ENCODE results near the gene MGAT4A.
"Not testable (repeated sequence)": the region's sequence is repeated elsewhere in the genome, so short reads cannot be mapped to it uniquely, and the experiment has no call there.

Gene MGAT4A

DNA sequence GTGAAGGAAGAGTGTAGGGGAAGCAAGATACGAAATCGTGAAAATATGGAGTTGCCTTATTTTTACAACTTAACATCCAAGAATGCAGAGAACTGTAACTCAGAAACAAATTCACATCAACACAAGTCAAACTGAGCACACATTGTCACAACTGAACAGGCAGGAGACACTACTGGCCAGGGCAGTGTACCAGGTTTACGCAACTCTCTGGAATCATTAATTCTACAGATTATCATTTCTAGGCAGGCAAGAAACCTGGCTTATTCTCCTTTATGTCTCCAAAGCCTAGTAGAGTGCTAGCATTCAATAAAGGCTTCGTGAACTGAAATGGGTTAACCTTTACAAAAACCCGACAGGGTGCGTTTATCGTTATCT is 123.2 kb downstream of the MGAT4A start:
- peak; percentile 4 for DNase-seq (ENCODE audit: low spot score)

- no peak for DNase-seq (ENCODE audit: low spot score)
Measured at GRCh38 chr2:98607104-98607503, 123.8 kb downstream of the MGAT4A start.

- DNase-seq (ENCODE audit: low spot score), result no peak
Measured at GRCh38 chr2:98606431-98606830, 124.5 kb downstream of the MGAT4A start.

DNA sequence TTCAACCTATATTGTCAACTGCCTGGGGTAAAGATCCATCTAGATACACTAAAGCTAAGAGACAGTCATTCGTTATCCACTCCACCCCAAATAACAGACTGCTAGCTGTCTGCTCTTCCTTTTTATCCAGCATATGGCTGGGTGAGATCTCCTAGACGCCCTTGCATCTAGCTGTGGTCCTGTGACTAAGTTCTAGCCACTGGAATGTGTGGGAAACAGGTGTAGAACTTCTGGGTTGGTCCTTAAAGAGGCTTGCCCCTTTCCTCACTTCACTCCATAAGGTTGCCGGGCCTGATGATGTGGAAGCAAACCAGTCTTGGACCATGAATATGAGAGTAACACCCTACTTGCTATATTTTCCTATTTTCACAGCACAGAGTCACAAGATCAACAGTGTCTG is 125.9 kb downstream of the MGAT4A start:
- DNase-seq (ENCODE audit: low spot score), result no peak

- no peak for DNase-seq (ENCODE audit: low spot score)
Measured at GRCh38 chr2:98604547-98604946, 126.4 kb downstream of the MGAT4A start.

- peak; percentile 37 for DNase-seq (ENCODE audit: low spot score)
Measured at GRCh38 chr2:98601532-98602132, 129.3 kb downstream of the MGAT4A start.

GRCh38 chr2:98598781-98599428 is 132.0 kb downstream of the MGAT4A start:
- DNase-seq (ENCODE audit: low spot score), result no peak

DNA sequence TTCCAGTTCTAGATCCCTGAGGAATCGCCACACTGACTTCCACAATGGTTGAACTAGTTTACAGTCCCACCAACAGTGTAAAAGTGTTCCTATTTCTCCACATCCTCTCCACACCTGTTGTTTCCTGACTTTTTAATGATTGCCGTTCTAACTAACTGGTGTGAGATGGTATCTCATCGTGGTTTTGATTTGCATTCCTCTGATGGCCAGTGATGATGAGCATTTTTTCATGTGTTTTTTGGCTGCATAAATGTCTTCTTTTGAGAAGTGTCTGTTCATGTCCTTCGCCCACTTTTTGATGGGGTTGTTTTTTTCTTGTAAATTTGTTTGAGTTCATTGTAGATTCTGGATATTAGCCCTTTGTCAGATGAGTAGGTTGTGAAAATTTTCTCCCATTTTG is 136.3 kb downstream of the MGAT4A start:
- DNase-seq (ENCODE audit: low spot score), result not testable (repeated sequence)

GRCh38 chr2:98592565-98592964 is 138.4 kb downstream of the MGAT4A start:
- no peak for DNase-seq (ENCODE audit: low spot score)

- DNase-seq (ENCODE audit: low spot score), result no peak
Measured at GRCh38 chr2:98589489-98589888, 141.4 kb downstream of the MGAT4A start.

DNA sequence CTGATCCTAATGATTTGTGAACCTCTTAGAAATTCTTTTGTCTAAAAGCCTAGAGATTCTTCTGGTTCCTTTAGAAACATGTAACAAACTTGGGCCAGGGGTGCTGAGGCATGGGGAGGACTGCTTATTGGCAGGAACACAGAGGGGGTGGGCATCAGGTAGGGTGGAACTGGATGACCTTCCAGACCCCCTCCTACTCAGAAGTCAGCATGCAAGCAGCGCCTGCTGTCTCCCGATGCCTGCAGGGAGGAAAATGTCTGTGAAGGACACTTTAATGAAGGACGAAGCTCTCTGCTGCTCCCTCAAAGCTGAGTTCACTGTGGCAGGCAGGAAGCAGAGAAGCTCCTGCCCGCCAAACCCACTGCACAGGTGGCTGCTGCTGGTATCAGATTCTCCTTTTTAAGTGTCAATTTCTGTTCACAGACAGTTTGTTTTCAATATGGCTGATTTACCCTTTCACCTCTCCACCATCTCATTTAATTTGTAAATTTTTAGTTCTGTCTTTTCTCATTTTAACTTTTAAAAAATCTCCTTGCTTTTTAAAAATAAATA is 142.0 kb downstream of the MGAT4A start:
- no peak for DNase-seq (ENCODE audit: low spot score)

DNA sequence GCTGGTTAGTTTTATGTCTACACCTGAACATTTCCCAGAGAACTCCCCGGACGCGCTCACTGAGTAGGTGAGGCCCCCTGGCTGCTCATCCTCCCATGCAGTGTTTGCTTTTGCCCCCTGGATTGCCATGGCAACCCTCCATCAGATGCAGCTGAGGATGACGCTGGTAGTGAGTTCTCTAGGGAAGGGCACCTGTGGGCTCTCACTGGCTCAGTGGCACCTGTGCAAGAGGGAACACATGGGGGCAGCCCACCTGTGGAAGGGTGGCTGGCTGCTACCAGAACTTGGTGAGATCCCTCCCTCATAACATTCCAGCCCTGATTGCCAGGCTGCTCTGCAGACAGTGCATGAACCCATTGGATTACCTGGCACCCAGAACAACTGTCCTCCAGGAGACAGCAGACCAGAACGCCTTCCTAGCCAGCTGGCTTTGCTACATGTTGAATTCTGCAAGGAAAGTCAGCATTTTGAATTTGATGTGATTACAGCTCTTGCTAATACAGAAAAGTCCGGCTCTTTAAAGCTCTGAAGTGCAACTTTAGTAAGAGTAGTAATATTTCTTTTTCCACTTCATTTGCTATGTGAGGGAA is 144.3 kb downstream of the MGAT4A start:
- no peak for DNase-seq (ENCODE audit: low spot score)

DNA sequence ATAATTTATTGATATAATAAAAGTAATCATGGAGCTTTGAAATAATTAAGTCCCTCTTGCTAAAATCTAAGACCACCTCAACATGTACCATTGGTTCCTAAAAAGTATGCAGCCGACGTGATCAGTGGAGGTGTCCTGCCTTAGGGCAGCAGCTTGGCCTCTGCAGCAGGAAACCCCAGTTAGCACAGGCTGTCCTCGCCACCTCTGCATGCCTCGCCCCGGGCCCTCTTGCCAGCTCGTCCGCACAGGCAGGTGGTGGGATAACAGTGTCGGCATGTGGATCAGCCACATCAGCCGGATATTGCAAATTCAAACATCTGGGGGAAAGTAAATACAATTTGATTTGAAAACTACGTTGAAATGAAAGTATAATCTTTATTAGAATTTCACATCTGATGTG is 145.5 kb downstream of the MGAT4A start:
- DNase-seq (ENCODE audit: low spot score), result no peak

GRCh38 chr2:98583816-98584618 is 146.9 kb downstream of the MGAT4A start:
- DNase-seq (ENCODE audit: low spot score), result no peak

- no peak for DNase-seq (ENCODE audit: low spot score)
Measured at GRCh38 chr2:98583276-98583675, 147.7 kb downstream of the MGAT4A start.

DNA sequence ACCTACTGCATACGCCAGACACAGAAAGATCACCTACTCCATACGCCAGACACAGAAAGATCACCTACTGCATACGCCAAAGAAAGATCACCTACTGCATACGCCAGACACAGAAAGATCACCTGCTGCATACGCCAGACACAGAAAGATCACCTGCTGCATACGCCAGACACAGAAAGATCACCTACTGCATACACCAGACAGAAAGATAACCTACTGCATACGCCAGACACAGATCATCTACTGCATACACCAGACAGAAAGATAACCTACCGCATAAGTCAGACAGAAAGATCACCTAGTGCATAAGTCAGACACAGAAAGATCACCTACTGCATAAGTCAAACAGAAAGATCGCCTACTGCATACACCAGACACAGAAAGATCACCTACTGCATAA is 148.4 kb downstream of the MGAT4A start:
- no peak for DNase-seq (ENCODE audit: low spot score)

DNA sequence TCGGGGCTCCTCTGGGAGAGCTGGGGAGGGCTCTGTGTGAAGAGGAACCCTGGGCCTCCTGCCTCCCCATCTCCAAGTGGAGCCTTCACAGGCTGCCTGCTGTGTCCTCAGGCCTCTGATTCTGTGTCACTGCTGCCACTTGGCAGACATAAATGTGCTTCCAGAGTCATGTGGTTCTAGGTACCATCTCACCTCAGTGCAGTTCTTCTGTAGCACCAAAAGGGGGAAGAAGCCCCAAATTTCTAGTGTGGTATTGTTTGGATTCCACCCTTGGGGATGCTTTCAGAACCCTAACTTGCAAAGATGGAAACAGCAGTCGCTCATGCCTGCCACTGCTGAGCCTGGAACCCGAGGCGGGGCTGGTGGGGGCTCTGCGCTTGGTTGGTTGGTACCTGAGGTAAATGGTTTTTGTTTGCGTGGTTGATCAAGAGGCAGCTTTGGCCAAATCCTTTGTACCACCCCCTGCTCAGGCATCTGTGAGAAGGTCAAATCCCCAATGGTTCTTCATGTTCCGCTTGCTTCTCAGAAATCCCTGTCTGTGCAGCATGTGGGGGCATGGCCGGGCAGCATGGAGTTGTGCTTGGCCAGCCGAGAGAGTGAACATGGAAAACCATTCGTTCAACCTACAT is 150.2 kb downstream of the MGAT4A start:
- DNase-seq (ENCODE audit: low spot score), result no peak

GRCh38 chr2:98579926-98580325 is 151.0 kb downstream of the MGAT4A start:
- DNase-seq (ENCODE audit: low spot score), result no peak

- no peak for DNase-seq (ENCODE audit: low spot score)
Measured at GRCh38 chr2:98578231-98578630, 152.7 kb downstream of the MGAT4A start.

- no peak for DNase-seq (ENCODE audit: low spot score)
Measured at GRCh38 chr2:98577313-98577712, 153.6 kb downstream of the MGAT4A start.

DNA sequence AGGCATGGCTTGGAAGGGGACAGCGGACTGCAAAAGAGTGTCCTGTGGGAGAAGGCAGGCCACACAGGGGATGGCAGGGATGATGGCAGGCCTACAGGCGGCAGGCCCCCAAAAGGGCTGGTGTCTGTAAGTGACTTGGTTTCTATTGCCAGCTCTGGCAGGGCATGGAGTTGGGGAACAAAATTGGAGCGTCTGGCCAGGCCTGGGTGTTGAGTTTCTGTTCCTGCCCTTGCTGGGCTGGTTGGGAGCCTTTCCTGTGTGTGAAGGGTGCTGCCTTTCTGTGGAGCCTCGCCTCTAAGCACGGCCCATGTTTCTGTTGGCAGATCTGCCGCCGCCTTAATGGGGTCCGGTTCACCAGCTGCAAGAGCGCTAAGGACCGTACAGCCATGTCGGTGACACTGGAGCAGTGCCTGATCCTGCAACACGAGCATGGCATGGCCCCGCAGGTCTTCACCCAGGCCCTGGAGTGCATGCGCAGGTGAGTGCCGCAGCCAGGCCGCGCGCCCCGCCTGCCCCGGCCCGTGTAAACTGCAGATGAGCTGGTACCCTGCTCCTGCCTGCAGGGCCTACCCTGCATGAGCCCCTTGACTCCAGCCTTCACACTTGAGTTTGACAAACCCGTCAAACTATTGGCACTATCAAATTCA is 154.1 kb downstream of the MGAT4A start:
- no peak for DNase-seq (ENCODE audit: low spot score)

Measured in SK-N-DZ (cell line).